ENCODE data around the gene TAP2. TPM values are rescaled to one million over a fixed set of nuclear protein-coding genes. Genes with fewer than 3 reads are reported as not detected.

TAP2 gene
- polyA plus RNA-seq, 1 of the 3 experiments (the other 2 are of a cell fraction): 19.9 TPM

DNA sequence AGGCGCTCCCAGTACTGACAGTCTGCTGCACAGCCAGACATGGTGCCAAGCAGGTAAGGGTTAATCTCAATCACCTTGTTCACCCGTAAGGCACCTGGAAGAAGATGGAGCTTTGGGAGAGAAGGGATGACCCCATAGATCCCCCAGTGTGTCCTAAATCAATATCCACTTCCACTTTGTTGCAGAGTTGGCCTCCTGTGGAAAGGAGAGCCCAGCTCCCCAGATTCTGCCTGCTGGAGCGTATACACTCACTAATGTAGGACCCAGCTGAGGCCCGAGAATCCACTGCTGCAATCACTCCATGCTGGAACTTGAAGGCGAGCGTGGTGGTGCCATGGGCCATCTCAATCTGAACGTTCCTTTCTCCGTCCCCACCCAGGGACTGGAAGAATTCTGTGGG, 4.2 kb upstream of the TAP2 start:
- CTCF ChIA-PET: interaction anchor here (0.8 to 6.3 kb wide), 3 partner anchors 10 to 23 kb away, joined by 3 to 223 read pairs (median 29); partner anchors contain the start of genes PSMB9 and TAP1

DNA sequence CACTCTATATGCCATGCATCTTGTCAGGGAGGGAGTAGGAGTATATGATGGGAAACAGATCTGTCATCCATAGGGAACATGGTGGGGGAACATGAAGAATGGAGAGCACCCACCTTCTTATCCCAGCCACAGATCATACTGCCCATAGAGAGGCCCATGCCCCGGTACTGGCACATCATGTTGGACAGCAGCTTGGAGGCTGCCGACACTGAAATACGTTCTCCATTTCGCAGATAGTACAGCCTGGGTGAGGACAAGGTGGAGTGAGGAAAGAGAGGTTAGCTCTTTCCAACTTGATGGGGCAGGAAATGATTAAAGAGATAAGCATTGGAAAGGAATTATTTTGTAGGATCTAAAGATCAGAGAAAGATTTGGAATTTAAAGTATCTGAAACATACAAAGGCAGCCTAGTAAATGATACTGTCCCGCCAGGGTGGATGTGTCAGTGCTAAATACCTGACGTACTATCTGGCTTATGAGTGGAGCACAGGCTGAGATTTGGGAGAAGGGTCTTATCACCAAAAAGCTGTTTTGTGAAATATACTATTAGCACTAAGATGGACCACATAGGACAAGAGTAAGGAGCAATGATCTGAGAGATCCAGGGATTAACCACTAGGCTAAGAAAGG, 3.6 kb upstream of the TAP2 start:
- Histone ChIP-seq H3K4me2 (no peak overlapping the region), H3K4me1 (ENCODE audit: control insufficient read depth in 1 of 2, insufficient read depth in 2 of 2, low read depth in 1 of 2, low read length in 1 of 2) (peaks cover 0 to 20% of the 10 kb centered on the region in 2 experiments; a peak in 1 of 4 replicates)

More for the DNA sequence above, 4.2 kb upstream of the TAP2 start:
- H3K27me3 ChIP-seq (ENCODE audit: insufficient read depth): no peaks in the 10 kb centered on the region
- no peak for TF ChIP-seq ELF1 (IDR thresholded peaks at IDR 0.05)
- no peak for TF ChIP-seq TAF1 (IDR thresholded peaks at IDR 0.05; ENCODE audit: borderline replicate concordance, low read depth, low read length)
- no peak for TF ChIP-seq EP300 (IDR thresholded peaks at IDR 0.05; ENCODE audit: borderline replicate concordance in 1 of 2, low read depth in 1 of 2, low read length in 1 of 2)
- TF ChIP-seq SIN3A (IDR thresholded peaks at IDR 0.05; ENCODE audit: borderline replicate concordance, low read depth, low read length): no peak
- no peak for TF ChIP-seq NFIC (IDR thresholded peaks at IDR 0.05; ENCODE audit: borderline replicate concordance)
- TF ChIP-seq RAD21 (IDR thresholded peaks at IDR 0.05; ENCODE audit: low read length): no peak
- TF ChIP-seq EZH2phosphoT487 (IDR thresholded peaks at IDR 0.05; ENCODE audit: borderline replicate concordance, low read depth): no peak
- no peak for TF ChIP-seq MXI1 (IDR thresholded peaks at IDR 0.05; ENCODE audit: low read depth, low read length)
- TF ChIP-seq POLR2AphosphoS5 (IDR thresholded peaks at IDR 0.05; ENCODE audit: low read depth, low read length): no peak
- no peak for TF ChIP-seq YY1 (IDR thresholded peaks at IDR 0.05; ENCODE audit: low read depth)
- no peak for TF ChIP-seq USF2 (IDR thresholded peaks at IDR 0.05; ENCODE audit: borderline replicate concordance, low read depth, low read length)
- TF ChIP-seq GATA2 (CRISPR knock-in tag; IDR thresholded peaks at IDR 0.05): no peak
- no peak for TF ChIP-seq RCOR1 (IDR thresholded peaks at IDR 0.05; ENCODE audit: low read length)
- TF ChIP-seq, protein P1, sequence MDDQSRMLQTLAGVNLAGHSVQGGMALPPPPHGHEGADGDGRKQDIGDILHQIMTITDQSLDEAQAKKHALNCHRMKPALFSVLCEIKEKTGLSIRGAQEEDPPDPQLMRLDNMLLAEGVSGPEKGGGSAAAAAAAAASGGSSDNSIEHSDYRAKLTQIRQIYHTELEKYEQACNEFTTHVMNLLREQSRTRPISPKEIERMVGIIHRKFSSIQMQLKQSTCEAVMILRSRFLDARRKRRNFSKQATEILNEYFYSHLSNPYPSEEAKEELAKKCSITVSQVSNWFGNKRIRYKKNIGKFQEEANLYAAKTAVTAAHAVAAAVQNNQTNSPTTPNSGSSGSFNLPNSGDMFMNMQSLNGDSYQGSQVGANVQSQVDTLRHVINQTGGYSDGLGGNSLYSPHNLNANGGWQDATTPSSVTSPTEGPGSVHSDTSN (IDR thresholded peaks at IDR 0.05): no peak
- TF ChIP-seq RFX5 (IDR thresholded peaks at IDR 0.05; ENCODE audit: low read length): no peak
- H3F3A ChIP-seq (replicated peaks; ENCODE audit: insufficient read depth): peaks cover 8% of the 10 kb centered on the region
- no peaks in the 10 kb centered on the region for H3K9me2 ChIP-seq
- 93% methylated on average over 7 of the region's 8 CpGs for WGBS (ENCODE audit: low lambda C conversion rate)
- no peak overlapping the region for H2AFZ ChIP-seq (ENCODE audit: low read depth)
- H3K9ac ChIP-seq: no peak overlapping the region
- no peaks in the 10 kb centered on the region for H4K20me1 ChIP-seq (ENCODE audit: insufficient read depth)
- H3K4me3 ChIP-seq (ENCODE audit: low read depth in 2 of 2, low read length in 1 of 2): no peak overlapping the region
- POLR2A ChIA-PET: no interaction called here
- peaks cover 5 to 25% of the 10 kb centered on the region in 2 experiments for H3K36me3 ChIP-seq (replicated peaks in 1 of 2; ENCODE audit: control insufficient read depth in 1 of 2, insufficient read depth in 2 of 2, low read length in 1 of 2)
- H3K9me3 ChIP-seq: no peaks in the 10 kb centered on the region
- DNase-seq: no peak
- peaks cover 0 to 16% of the 10 kb centered on the region in 2 experiments; a peak in 1 of 4 replicates for H3K4me1 ChIP-seq (ENCODE audit: control insufficient read depth in 1 of 2, insufficient read depth in 2 of 2, low read depth in 1 of 2, low read length in 1 of 2)
- no peak overlapping the region for H3K27ac ChIP-seq (ENCODE audit: low read depth in 2 of 2, low read length in 1 of 2)
- no peaks in the 10 kb centered on the region for H3K79me2 ChIP-seq (ENCODE audit: insufficient read depth)
- H3K4me2 ChIP-seq: no peak overlapping the region

More for the DNA sequence above, 3.6 kb upstream of the TAP2 start:
- Histone ChIP-seq H3F3A (replicated peaks; ENCODE audit: insufficient read depth) (peaks cover 8% of the 10 kb centered on the region), H2AFZ (ENCODE audit: low read depth) (no peak overlapping the region), H3K27me3 (ENCODE audit: insufficient read depth) (no peaks in the 10 kb centered on the region), H3K36me3 (replicated peaks in 1 of 2; ENCODE audit: control insufficient read depth in 1 of 2, insufficient read depth in 2 of 2, low read length in 1 of 2) (peaks cover 5 to 20% of the 10 kb centered on the region in 2 experiments), H3K9ac (no peak overlapping the region), H3K79me2 (ENCODE audit: insufficient read depth) (no peaks in the 10 kb centered on the region), H3K27ac (ENCODE audit: low read depth in 2 of 2, low read length in 1 of 2) (no peak overlapping the region), H3K4me3 (ENCODE audit: low read depth in 2 of 2, low read length in 1 of 2) (no peak overlapping the region), H4K20me1 (ENCODE audit: insufficient read depth) (no peaks in the 10 kb centered on the region), H3K9me2 (no peaks in the 10 kb centered on the region), H3K9me3 (no peaks in the 10 kb centered on the region)
- no peak for DNase-seq
- ChIA-PET POLR2A (no interaction called here), CTCF (interaction anchor here (0.8 to 6.3 kb wide), 4 partner anchors 9 to 91 kb away, joined by 3 to 223 read pairs (median 16); partner anchors contain the start of genes PSMB9 and TAP1)
- WGBS (ENCODE audit: low lambda C conversion rate): 96% methylated on average over 5 of the region's 6 CpGs
- TF ChIP-seq, protein P2, sequence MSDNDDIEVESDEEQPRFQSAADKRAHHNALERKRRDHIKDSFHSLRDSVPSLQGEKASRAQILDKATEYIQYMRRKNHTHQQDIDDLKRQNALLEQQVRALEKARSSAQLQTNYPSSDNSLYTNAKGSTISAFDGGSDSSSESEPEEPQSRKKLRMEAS (IDR thresholded peaks at IDR 0.05; ENCODE audit: low read depth): no peak
- TF ChIP-seq, protein P3, sequence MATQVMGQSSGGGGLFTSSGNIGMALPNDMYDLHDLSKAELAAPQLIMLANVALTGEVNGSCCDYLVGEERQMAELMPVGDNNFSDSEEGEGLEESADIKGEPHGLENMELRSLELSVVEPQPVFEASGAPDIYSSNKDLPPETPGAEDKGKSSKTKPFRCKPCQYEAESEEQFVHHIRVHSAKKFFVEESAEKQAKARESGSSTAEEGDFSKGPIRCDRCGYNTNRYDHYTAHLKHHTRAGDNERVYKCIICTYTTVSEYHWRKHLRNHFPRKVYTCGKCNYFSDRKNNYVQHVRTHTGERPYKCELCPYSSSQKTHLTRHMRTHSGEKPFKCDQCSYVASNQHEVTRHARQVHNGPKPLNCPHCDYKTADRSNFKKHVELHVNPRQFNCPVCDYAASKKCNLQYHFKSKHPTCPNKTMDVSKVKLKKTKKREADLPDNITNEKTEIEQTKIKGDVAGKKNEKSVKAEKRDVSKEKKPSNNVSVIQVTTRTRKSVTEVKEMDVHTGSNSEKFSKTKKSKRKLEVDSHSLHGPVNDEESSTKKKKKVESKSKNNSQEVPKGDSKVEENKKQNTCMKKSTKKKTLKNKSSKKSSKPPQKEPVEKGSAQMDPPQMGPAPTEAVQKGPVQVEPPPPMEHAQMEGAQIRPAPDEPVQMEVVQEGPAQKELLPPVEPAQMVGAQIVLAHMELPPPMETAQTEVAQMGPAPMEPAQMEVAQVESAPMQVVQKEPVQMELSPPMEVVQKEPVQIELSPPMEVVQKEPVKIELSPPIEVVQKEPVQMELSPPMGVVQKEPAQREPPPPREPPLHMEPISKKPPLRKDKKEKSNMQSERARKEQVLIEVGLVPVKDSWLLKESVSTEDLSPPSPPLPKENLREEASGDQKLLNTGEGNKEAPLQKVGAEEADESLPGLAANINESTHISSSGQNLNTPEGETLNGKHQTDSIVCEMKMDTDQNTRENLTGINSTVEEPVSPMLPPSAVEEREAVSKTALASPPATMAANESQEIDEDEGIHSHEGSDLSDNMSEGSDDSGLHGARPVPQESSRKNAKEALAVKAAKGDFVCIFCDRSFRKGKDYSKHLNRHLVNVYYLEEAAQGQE (IDR thresholded peaks at IDR 0.05; ENCODE audit: low read depth, low read length): 0 out of 2 replicates have a peak, but pooled peaks have one; percentile 12
